Colonic mucosa (tissue), 4 donors: ENCODE data around the gene ACTG2. TPM values are rescaled to one million over a fixed set of nuclear protein-coding genes. Genes with fewer than 3 reads are reported as not detected.

Source experiments
- DNase-seq: peaks from one replicate; pipeline ENCODE4 v3.0.0-alpha.2; 2020
- H3K27ac ChIP-seq: fragments of 200-600 bp; one replicate; pipeline ENCODE4 v1.8.0; 2021
- H3K27me3 ChIP-seq: fragments of 200-600 bp; one replicate; pipeline ENCODE4 v1.8.0; 2021
- H3K36me3 ChIP-seq: fragments of 200-600 bp; one replicate; pipeline ENCODE4 v1.8.0; 2021
- H3K4me1 ChIP-seq: fragments of 200-600 bp; one replicate; pipeline ENCODE4 v1.8.0; 2021; ENCODE audit warnings: mild to moderate bottlenecking
- H3K4me3 ChIP-seq: fragments of 200-600 bp; one replicate; pipeline ENCODE4 v1.8.0; 2021
- H3K9ac ChIP-seq, 2 donors: one replicate each; pipeline ENCODE4 v1.7.0; 2013; ENCODE audit warnings: control low read depth in 2 of 2, low read depth in 2 of 2, low read length in 2 of 2
- H3K9me3 ChIP-seq: fragments of 200-600 bp; one replicate; pipeline ENCODE4 v1.8.0; 2021
- CTCF ChIP-seq: fragments of 200-600 bp; IDR thresholded peaks from one replicate; pipeline ENCODE4 v1.8.0; 2022; ENCODE audit warnings: antibody characterized with exemption, mild to moderate bottlenecking
- intact Hi-C: fragments of 100-400 bp; cut with DNase I; formaldehyde crosslinking; loops from one replicate; pipeline ENCODE4 v1.14.1; 2022
- total RNA-seq, 2 donors: library from RNA; stranded (reverse); fragmentation: NEBNext Ultra II Directional in 1 of 2; extraction: Animal tissue kit (Norgen Biotek cat#: 25700) in 1 of 2; gene quantifications; one replicate each; pipeline ENCODE4 v1.2.1, GENCODE V29; 2021
- donor health status: healthy.
- donor health status: DM: no; HTN: no; CAD: no.
- donor health status: DM: no; HTN: no; CAD: no.

Gene ACTG2
- total RNA-seq, 2 donors from 2014 or later: 25.4 to 1,198 TPM

GRCh38 chr2:73911548-73912208, 18.9 kb downstream of the ACTG2 start:
- Histone ChIP-seq H3K9ac (no peak overlapping the region), H3K9me3 (no peaks in the 10 kb centered on the region), H3K27me3 (no peaks in the 10 kb centered on the region), H3K27ac (no peak overlapping the region), H3K4me1 (no peaks in the 10 kb centered on the region), H3K4me3 (no peak overlapping the region), H3K36me3 (no peaks in the 10 kb centered on the region)
- intact Hi-C loops: no loop called here
- DNase-seq: no peak
- TF ChIP-seq CTCF: no peak

DNA sequence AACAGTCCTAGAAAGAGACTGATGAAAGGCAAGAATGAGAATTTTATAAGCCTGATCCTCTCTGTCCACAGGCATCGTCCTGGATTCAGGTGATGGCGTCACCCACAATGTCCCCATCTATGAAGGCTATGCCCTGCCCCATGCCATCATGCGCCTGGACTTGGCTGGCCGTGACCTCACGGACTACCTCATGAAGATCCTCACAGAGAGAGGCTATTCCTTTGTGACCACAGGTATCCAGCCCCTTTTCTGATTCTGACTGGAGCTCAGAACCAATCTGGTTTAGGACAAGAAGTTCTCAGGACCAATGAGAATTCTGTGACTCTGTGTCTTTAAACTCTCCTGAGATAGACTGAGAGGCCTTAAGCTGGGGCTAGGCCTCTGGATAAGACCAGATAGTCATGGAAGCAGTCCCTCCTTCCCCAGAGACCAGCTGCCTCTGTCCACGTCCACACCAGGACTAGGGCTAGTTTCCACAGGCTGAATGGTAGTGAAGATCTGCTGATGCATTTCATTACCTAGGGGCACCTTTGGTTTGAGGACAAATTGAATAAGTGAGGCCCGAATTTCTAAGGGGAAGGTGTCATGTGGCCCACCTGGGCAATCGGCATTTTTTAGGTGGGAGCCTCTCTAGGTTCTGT, 20.7 kb downstream of the ACTG2 start:
- H3K4me3 ChIP-seq: no peak overlapping the region
- H3K36me3 ChIP-seq: no peaks in the 10 kb centered on the region
- H3K27me3 ChIP-seq: no peaks in the 10 kb centered on the region
- no peak overlapping the region for H3K27ac ChIP-seq
- TF ChIP-seq CTCF: no peak
- H3K4me1 ChIP-seq: no peaks in the 10 kb centered on the region
- no peak overlapping the region for H3K9ac ChIP-seq
- DNase-seq: no peak
- H3K9me3 ChIP-seq: no peaks in the 10 kb centered on the region
- intact Hi-C loops: no loop called here

- no peaks in the 10 kb centered on the region for H3K27me3 ChIP-seq
- no peak overlapping the region for H3K9ac ChIP-seq
- no peaks in the 10 kb centered on the region for H3K9me3 ChIP-seq
- H3K36me3 ChIP-seq: no peaks in the 10 kb centered on the region
- intact Hi-C loops: no loop called here
- H3K27ac ChIP-seq: no peak overlapping the region
- no peak for TF ChIP-seq CTCF
- DNase-seq: no peak
- H3K4me3 ChIP-seq: no peak overlapping the region
- no peaks in the 10 kb centered on the region for H3K4me1 ChIP-seq
Observed at GRCh38 chr2:73914667-73915066, 21.9 kb downstream of the ACTG2 start.

DNA sequence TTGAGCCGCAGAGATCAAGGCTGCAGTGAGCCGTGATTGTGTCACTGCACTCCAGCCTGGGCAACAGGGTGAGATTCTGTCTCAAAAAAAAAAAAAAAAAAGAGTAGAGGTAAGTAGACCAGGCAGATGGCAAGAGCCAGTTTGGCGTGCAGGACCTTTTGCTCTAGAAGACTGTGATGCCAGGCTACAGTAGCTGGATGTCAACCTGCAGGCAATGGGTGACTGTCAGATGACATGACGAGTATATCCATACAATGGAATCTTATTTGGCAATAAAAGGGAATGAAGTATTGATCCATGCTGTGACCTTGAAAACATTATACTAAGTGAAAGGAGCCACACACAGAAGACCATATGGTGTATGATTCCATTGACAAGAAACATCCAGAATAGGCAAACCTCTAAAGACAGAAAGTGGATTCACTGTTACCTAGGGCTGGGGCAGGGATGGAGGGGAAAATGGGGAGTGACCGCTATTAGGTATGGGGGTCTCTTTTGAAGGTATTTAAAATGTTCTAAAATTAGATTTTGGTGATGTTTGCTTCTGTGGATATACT, 22.7 kb downstream of the ACTG2 start:
- Histone ChIP-seq H3K4me1 (no peaks in the 10 kb centered on the region), H3K9ac (no peak overlapping the region), H3K4me3 (no peak overlapping the region), H3K27me3 (no peaks in the 10 kb centered on the region), H3K36me3 (no peaks in the 10 kb centered on the region), H3K27ac (no peak overlapping the region), H3K9me3 (no peaks in the 10 kb centered on the region)
- DNase-seq: no peak
- intact Hi-C loops: no loop called here
- TF ChIP-seq CTCF: no peak

- no peaks in the 10 kb centered on the region for H3K9me3 ChIP-seq
- H3K4me1 ChIP-seq: no peaks in the 10 kb centered on the region
- no peaks in the 10 kb centered on the region for H3K36me3 ChIP-seq
- H3K4me3 ChIP-seq: no peak overlapping the region
- intact Hi-C loops: no loop called here
- H3K9ac ChIP-seq: no peak overlapping the region
- TF ChIP-seq CTCF: no peak
- DNase-seq: no peak
- no peaks in the 10 kb centered on the region for H3K27me3 ChIP-seq
- H3K27ac ChIP-seq: no peak overlapping the region
Observed at GRCh38 chr2:73916666-73917065, 23.9 kb downstream of the ACTG2 start.
